ENCODE data around the gene ENDOD1. TPM values are rescaled to one million over a fixed set of nuclear protein-coding genes. Genes with fewer than 3 reads are reported as not detected.
A peak's percentile ranks its signal among the peaks of the same experiment; 100 is the strongest.
"Not testable (repeated sequence)": the region's sequence is repeated elsewhere in the genome, so short reads cannot be mapped to it uniquely, and the experiment has no call there.

Gene ENDOD1
- total and polyA plus RNA-seq, 2 donors (not counting 1 experiment from before 2014, with no cell fraction given), result 7.0 to 11.7 TPM

DNA sequence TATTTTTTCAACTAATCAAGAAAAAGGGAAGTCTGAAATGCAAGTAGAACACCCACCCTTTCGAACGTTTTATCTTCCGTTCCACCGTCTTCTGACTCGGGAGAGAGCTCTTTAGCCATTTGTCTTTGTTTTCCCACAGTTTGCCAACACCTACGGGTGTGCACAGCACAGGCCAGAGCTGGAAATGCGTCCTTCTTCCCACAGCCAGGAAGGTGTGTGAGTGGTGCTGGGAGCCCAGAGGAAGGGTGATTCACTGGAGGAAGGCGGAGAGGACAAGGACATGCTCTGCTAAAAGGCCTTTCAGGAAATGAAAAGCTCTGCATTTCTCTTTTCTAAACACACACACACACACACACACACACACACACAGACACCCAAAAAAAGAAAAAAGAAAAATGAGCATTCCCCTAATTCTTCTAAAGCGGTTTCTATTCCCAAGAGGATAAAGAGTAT is 18.5 kb downstream of the ENDOD1 start:
- Histone ChIP-seq H3K4me3 (ENCODE audit: control extremely low read depth in 1 of 5, extremely low read depth in 1 of 5, insufficient read depth in 1 of 5, low read depth in 2 of 5, low read length in 4 of 5) (peak overlapping the region in 4 of 5 experiments; percentile 18 to 45 (median 30)), H4K20me1 (ENCODE audit: control insufficient read depth, insufficient read depth, low read length, poor library complexity, severe bottlenecking) (peaks cover 9% of the 10 kb centered on the region), H3K4me1 (ENCODE audit: control insufficient read depth in 2 of 2, insufficient read depth in 2 of 2, low read length in 2 of 2) (peaks cover 30 to 36% of the 10 kb centered on the region in 2 donors), H3K9me3 (ENCODE audit: control extremely low read depth in 1 of 3, control insufficient read depth in 2 of 3, insufficient read depth in 1 of 3, low read length in 2 of 3) (no peaks in the 10 kb centered on the region), H2AFZ (ENCODE audit: insufficient read depth, low read depth, low read length, poor library complexity, severe bottlenecking) (peak overlapping the region; percentile 80), H3K79me2 (ENCODE audit: control insufficient read depth, insufficient read depth, low read length) (peaks cover 63% of the 10 kb centered on the region), H3K9ac (ENCODE audit: low read length) (peak overlapping the region; percentile 16), H3K36me3 (replicated peaks in 1 of 2; ENCODE audit: control extremely low read depth in 1 of 2, control insufficient read depth in 1 of 2, extremely low read depth in 1 of 2, insufficient read depth in 2 of 2, low read length in 1 of 2) (peaks cover 0 to 25% of the 10 kb centered on the region in 2 experiments), H3K4me2 (replicated peaks; ENCODE audit: low read depth, low read length, poor library complexity, severe bottlenecking) (peak overlapping the region; percentile 69), H3K27ac (ENCODE audit: low read length in 2 of 2) (peak overlapping the region; percentile 62 to 73), H3K27me3 (replicated peaks in 1 of 4; ENCODE audit: control extremely low read depth in 1 of 4, control insufficient read depth in 3 of 4, insufficient read depth in 4 of 4, low read length in 3 of 4) (no peaks in the 10 kb centered on the region)
- CTCF ChIA-PET, result interaction anchor here (1.1 to 2.1 kb wide), 4 partner anchors 19 to 1285 kb away, joined by 3 to 6 read pairs (median 4); partner anchors contain the start of genes ENDOD1 and SRSF8
- Mint-ChIP-seq H3K4me3 (peak overlapping the region; percentile 80), H3K4me1 (peaks cover 65% of the 10 kb centered on the region), H3K27ac (peak overlapping the region; percentile 90), H3K9me3 (ENCODE audit: insufficient read depth) (no peaks in the 10 kb centered on the region), H3K27me3 (no peaks in the 10 kb centered on the region)
- POLR2A ChIA-PET, result interaction anchor here (0.9 kb wide), 1 partner anchor 19 kb away, joined by 4 read pairs; no protein-coding TSS in a partner anchor
- no peak for TF ChIP-seq EZH2 (IDR thresholded peaks at IDR 0.05; ENCODE audit: borderline replicate concordance, insufficient read depth, low read depth, low read length, poor library complexity, severe bottlenecking)
- 33% methylated on average over 3 of the region's 9 CpGs for WGBS (ENCODE audit: insufficient coverage)
- intact Hi-C loops (cut with micrococcal nuclease), result no loop called here
- DNase-seq (peak; percentile 65), ATAC-seq (ENCODE audit: low read depth) (peak; percentile 54)

DNA sequence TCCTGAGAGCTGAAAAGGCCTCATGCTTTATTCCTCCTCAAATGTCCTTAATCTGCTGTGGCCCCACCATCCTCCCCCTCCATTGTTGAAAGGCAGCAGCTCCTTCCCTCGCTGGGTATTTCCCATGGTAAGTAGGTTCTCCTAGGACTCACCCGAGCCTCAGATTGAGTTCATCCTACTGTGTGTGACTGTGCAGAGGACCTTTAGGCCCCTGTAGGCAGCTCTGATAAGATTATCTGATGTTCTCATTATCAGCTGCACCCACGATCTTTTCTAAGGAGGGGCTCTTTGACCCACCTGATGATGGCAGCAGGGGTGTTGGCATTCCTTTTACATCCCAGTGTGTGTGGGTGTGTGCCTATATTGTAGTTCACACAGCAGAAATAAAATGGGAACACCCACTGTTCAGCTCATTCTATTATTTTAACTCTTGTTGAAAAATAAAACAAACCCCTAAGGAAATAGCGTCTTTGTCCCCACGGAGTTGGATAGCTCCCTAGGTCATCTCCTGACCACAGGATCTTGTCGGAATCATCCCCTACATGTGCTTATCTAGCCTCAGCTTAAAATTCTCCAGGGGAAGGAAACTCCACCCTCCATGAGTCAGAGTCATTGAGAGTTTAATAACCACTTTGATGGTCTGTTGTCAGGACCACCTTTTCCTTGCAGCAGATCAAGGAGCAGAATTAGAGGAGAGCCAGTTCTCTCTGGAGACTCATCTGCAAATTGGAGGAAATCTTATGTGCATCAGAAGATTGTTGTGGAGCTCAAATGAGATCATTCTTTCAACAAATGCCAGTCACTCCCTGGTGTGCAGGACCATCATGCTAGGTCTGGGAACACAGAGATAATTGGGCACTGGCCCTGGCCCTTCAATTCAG is 19.3 kb downstream of the ENDOD1 start:
- peak overlapping the region; percentile 80 for H2AFZ ChIP-seq (ENCODE audit: insufficient read depth, low read depth, low read length, poor library complexity, severe bottlenecking)
- H3K4me2 ChIP-seq (replicated peaks; ENCODE audit: low read depth, low read length, poor library complexity, severe bottlenecking), result peak overlapping the region; percentile 69
- WGBS (ENCODE audit: insufficient coverage), result 100% methylated on average over 1 of the region's 6 CpGs
- no peaks in the 10 kb centered on the region for H3K27me3 ChIP-seq (replicated peaks in 1 of 4; ENCODE audit: control extremely low read depth in 1 of 4, control insufficient read depth in 3 of 4, insufficient read depth in 4 of 4, low read length in 3 of 4)
- ATAC-seq (ENCODE audit: low read depth), result no peak
- POLR2A ChIA-PET, result interaction anchor here (0.9 kb wide), 1 partner anchor 20 kb away, joined by 4 read pairs; no protein-coding TSS in a partner anchor
- peaks cover 0 to 25% of the 10 kb centered on the region in 2 experiments for H3K36me3 ChIP-seq (replicated peaks in 1 of 2; ENCODE audit: control extremely low read depth in 1 of 2, control insufficient read depth in 1 of 2, extremely low read depth in 1 of 2, insufficient read depth in 2 of 2, low read length in 1 of 2)
- Mint-ChIP-seq H3K9me3 (ENCODE audit: insufficient read depth) (no peaks in the 10 kb centered on the region), H3K4me3 (peak overlapping the region; percentile 80), H3K4me1 (peaks cover 60% of the 10 kb centered on the region), H3K27ac (peak overlapping the region; percentile 90), H3K27me3 (no peaks in the 10 kb centered on the region)
- H3K9ac ChIP-seq (ENCODE audit: low read length), result peak overlapping the region; percentile 16
- no peak for TF ChIP-seq EZH2 (IDR thresholded peaks at IDR 0.05; ENCODE audit: borderline replicate concordance, insufficient read depth, low read depth, low read length, poor library complexity, severe bottlenecking)
- TF ChIP-seq, protein P1, sequence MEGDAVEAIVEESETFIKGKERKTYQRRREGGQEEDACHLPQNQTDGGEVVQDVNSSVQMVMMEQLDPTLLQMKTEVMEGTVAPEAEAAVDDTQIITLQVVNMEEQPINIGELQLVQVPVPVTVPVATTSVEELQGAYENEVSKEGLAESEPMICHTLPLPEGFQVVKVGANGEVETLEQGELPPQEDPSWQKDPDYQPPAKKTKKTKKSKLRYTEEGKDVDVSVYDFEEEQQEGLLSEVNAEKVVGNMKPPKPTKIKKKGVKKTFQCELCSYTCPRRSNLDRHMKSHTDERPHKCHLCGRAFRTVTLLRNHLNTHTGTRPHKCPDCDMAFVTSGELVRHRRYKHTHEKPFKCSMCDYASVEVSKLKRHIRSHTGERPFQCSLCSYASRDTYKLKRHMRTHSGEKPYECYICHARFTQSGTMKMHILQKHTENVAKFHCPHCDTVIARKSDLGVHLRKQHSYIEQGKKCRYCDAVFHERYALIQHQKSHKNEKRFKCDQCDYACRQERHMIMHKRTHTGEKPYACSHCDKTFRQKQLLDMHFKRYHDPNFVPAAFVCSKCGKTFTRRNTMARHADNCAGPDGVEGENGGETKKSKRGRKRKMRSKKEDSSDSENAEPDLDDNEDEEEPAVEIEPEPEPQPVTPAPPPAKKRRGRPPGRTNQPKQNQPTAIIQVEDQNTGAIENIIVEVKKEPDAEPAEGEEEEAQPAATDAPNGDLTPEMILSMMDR (IDR thresholded peaks at IDR 0.05), result no peak
- intact Hi-C loops (cut with micrococcal nuclease), result no loop called here
- peaks cover 66% of the 10 kb centered on the region for H3K79me2 ChIP-seq (ENCODE audit: control insufficient read depth, insufficient read depth, low read length)
- DNase-seq, result no peak
- peaks cover 30 to 36% of the 10 kb centered on the region in 2 donors for H3K4me1 ChIP-seq (ENCODE audit: control insufficient read depth in 2 of 2, insufficient read depth in 2 of 2, low read length in 2 of 2)
- CTCF ChIA-PET, result interaction anchor here (0.7 to 2.1 kb wide), 5 partner anchors 17 to 1285 kb away, joined by 3 to 6 read pairs (median 3); partner anchors contain the start of genes ENDOD1 and SRSF8
- peak overlapping the region; percentile 62 to 73 for H3K27ac ChIP-seq (ENCODE audit: low read length in 2 of 2)
- H4K20me1 ChIP-seq (ENCODE audit: control insufficient read depth, insufficient read depth, low read length, poor library complexity, severe bottlenecking), result peaks cover 9% of the 10 kb centered on the region
- peak overlapping the region in 3 of 5 experiments; percentile 18 to 37 (median 22) for H3K4me3 ChIP-seq (ENCODE audit: control extremely low read depth in 1 of 5, extremely low read depth in 1 of 5, insufficient read depth in 1 of 5, low read depth in 2 of 5, low read length in 4 of 5)
- no peaks in the 10 kb centered on the region for H3K9me3 ChIP-seq (ENCODE audit: control extremely low read depth in 1 of 3, control insufficient read depth in 2 of 3, insufficient read depth in 1 of 3, low read length in 2 of 3)

DNA sequence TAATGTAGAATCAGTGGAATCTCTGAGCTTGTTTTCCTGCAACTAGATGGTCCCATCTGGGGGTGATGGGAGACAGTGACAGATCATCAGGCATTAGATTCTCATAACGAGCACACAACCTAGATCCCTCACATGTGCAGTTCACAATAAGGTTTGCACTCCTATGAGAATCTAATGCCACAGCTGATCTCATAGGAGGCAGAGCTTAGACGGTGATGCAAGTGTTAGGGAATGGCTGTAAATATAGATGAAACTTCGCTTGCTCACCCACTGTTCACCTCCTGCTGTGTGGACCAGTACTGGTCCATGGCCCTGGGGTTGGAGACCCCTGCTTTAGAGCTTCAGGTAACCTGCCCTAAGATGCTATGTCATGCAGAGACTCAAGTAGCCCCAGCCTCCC is 21.8 kb downstream of the ENDOD1 start:
- H3K9me3 ChIP-seq (ENCODE audit: control extremely low read depth in 1 of 3, control insufficient read depth in 2 of 3, insufficient read depth in 1 of 3, low read length in 2 of 3); POLR2A ChIA-PET; intact Hi-C loops (cut with micrococcal nuclease); H3K4me2 ChIP-seq (replicated peaks; ENCODE audit: low read depth, low read length, poor library complexity, severe bottlenecking); H3K9ac ChIP-seq (ENCODE audit: low read length); H3K4me3 ChIP-seq (ENCODE audit: control extremely low read depth in 1 of 5, extremely low read depth in 1 of 5, insufficient read depth in 1 of 5, low read depth in 2 of 5, low read length in 4 of 5); H3K27ac ChIP-seq (ENCODE audit: low read length in 2 of 2); H3K4me3 Mint-ChIP-seq; ATAC-seq (ENCODE audit: low read depth); H2AFZ ChIP-seq (ENCODE audit: insufficient read depth, low read depth, low read length, poor library complexity, severe bottlenecking); H3K9me3 Mint-ChIP-seq (ENCODE audit: insufficient read depth); H3K27me3 ChIP-seq (replicated peaks in 1 of 4; ENCODE audit: control extremely low read depth in 1 of 4, control insufficient read depth in 3 of 4, insufficient read depth in 4 of 4, low read length in 3 of 4); H3K27me3 Mint-ChIP-seq; H3K27ac Mint-ChIP-seq; DNase-seq: not testable (repeated sequence)
- 100% methylated on average over 2 of the region's 3 CpGs for WGBS (ENCODE audit: insufficient coverage)
- Histone ChIP-seq H3K36me3 (replicated peaks in 1 of 2; ENCODE audit: control extremely low read depth in 1 of 2, control insufficient read depth in 1 of 2, extremely low read depth in 1 of 2, insufficient read depth in 2 of 2, low read length in 1 of 2) (peaks cover 0 to 22% of the 10 kb centered on the region in 2 experiments), H3K79me2 (ENCODE audit: control insufficient read depth, insufficient read depth, low read length) (peaks cover 72% of the 10 kb centered on the region), H3K4me1 (ENCODE audit: control insufficient read depth in 2 of 2, insufficient read depth in 2 of 2, low read length in 2 of 2) (peaks cover 30 to 33% of the 10 kb centered on the region in 2 donors), H4K20me1 (ENCODE audit: control insufficient read depth, insufficient read depth, low read length, poor library complexity, severe bottlenecking) (peaks cover 20% of the 10 kb centered on the region)
- H3K4me1 Mint-ChIP-seq, result peaks cover 47% of the 10 kb centered on the region
- CTCF ChIA-PET, result interaction anchor here (1.3 kb wide), 1 partner anchor 22 kb away, joined by 3 read pairs; no protein-coding TSS in a partner anchor

All from B cell (primary cell).